HG03045 (cell line): ENCODE data around the gene HOOK1.
"Not testable (repeated sequence)": the region's sequence is repeated elsewhere in the genome, so short reads cannot be mapped to it uniquely, and the experiment has no call there.

Experiments used
- ATAC-seq: cut with Tn5 transposase; IDR thresholded peaks from one replicate; pipeline ENCODE4 v1.9.1; 2021; ENCODE audit warnings: mild to moderate bottlenecking, moderate library complexity; ENCODE audit not compliant: unreplicated experiment

Gene HOOK1

DNA sequence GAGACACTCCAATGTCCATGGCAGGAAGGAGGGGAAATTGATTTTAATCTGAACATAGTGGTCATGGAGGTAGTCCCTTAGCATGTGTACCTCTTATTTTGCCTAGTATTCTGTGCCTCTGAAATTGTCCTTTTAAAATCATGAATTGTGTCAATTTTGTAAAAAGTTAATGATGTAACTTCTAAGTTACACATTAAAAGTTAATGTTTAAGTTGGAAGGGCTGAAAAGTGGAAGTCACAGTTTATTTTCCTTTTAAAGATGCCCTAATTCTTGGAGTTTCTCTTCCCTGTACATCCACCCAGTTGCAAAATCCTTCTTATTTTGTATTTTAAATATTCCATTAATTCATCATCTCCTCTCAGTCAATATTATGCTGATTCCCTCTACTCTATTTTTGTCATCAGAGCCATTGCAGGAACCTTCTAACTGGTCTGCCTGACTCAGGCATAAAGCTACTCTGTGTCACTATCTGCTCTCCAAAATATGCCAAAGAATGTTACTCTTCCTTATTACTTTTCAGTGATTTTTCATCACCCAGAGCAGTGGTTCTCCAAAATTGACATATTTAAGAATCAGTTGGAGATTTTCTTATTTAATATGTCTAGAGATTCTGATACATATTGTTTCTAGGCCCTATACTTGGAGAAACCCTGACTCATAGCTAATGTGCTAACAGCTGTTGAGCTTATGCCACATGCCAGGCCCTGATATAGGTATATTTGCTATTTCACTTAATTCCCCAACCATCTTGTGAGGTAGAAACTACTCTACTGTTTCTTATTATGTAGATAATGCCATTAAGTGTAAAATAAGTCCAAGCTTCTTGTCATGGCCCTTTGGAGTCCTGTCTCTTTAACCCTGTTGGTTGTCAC lies 5.1 kb downstream of the HOOK1 start:
- no peak for ATAC-seq

- ATAC-seq, result no peak
Observed at GRCh38 chr1:59827055-59827643, 12.4 kb downstream of the HOOK1 start.

GRCh38 chr1:59828160-59828559 lies 13.4 kb downstream of the HOOK1 start:
- no peak for ATAC-seq

- ATAC-seq, result no peak
Observed at GRCh38 chr1:59831529-59831928, 16.8 kb downstream of the HOOK1 start.

GRCh38 chr1:59833022-59833421 lies 18.3 kb downstream of the HOOK1 start:
- no peak for ATAC-seq

DNA sequence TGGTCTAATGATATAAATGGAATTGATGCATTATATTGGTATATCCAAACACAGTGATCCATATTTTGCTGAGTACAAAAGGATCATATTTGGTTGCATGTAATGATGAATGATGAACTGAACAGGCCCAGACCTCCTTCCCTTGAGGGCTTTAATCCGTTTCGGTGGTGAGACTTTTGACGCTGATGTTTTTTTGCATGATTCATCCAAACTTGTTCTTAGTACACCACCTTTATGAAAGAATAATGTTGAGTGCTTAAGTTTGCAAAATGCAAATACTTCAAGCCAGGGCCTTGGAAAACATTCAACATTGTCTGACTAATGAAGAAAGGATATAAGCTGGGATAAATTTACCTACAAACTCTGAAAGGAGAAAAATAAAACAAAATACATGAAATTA lies 19.2 kb downstream of the HOOK1 start:
- no peak for ATAC-seq

DNA sequence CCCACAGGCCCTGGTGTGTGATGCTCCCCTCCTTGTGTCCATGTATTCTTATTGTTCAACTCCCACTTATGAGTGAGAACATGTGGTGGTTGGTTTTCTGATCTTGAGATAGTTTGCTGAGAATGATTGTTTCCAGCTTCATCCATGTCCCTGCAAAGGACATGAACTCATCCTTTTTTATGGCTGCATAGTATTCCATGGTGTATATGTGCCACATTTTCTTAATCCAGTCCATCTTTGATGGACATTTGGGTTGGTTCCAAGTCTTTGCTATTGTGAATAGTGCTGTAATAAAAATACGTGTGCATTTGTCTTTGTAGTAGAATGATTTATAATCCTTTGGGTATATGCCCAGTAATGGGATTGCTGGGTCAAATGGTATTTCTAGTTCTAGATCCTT lies 23.1 kb downstream of the HOOK1 start:
- not testable (repeated sequence) for ATAC-seq

GRCh38 chr1:59845091-59845490 lies 30.3 kb downstream of the HOOK1 start:
- ATAC-seq, result no peak

GRCh38 chr1:59846209-59846894 lies 31.6 kb downstream of the HOOK1 start:
- ATAC-seq, result no peak

DNA sequence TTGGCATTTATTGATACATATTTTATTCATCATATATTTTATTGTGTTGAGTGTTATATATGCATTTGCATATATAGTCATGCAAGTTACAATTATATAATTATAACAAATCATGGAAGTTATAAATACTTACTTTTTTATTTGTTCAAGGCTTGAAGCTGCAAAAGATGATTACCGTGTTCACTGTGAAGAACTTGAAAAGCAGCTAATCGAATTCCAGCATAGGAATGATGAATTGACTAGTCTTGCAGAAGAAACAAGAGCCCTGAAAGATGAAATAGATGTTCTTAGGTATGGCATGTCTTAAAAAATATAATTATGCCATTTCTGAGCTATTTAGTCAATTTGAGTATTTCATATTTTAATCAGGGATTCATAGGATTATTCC lies 32.1 kb downstream of the HOOK1 start:
- no peak for ATAC-seq

DNA sequence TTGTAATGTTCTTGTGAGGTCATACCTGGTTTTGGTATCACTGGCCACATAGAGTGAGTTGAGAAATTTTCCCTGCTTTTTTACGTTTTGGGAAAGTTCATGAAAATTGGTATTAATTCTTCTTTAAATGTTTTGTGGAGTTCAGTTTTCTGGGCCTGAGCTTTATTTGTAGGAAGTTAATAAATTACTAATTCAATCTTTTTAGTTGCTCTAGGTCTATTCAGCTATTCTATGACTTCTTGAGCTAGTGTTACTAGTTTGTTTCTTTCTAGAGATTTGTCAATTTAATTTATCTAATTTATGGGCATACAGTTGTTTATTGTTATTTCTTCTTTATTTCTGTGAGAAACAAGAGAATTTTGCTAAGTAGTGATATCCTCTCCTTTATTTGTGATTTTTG lies 37.4 kb downstream of the HOOK1 start:
- no peak for ATAC-seq

GRCh38 chr1:59855297-59855696 lies 40.5 kb downstream of the HOOK1 start:
- ATAC-seq, result not testable (repeated sequence)

DNA sequence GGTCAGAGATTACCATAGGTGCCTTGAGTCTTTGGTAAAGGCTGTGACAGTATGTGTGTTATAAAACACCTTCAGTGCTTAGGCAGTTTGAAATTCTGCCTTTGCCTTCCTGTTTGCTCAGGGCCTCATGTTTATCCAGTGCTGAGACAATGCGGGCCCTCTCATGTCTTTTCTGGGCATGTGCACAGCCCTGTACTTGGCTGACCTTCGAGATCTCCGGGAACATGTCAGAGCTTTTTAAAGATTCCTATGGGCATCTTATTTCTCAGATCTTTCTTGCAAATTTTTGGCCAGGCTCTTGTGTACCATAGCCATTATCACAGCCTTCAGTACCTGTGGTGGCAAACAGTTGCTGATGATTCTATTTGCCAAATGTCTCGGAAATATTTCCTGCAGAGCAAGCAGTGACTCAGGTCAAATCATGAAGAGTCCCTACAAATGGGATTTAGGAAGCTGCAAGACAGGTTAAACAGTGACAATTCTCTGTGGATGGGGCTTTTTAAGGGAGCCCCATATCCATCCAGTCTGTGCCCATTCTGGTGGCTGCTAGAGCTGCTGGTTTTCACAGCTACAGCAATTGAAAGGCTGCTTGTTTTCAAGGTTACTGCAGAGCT lies 42.1 kb downstream of the HOOK1 start:
- ATAC-seq, result no peak

- no peak for ATAC-seq
Observed at GRCh38 chr1:59857679-59858354, 43.1 kb downstream of the HOOK1 start.

GRCh38 chr1:59866462-59866861 lies 51.7 kb downstream of the HOOK1 start:
- no peak for ATAC-seq

DNA sequence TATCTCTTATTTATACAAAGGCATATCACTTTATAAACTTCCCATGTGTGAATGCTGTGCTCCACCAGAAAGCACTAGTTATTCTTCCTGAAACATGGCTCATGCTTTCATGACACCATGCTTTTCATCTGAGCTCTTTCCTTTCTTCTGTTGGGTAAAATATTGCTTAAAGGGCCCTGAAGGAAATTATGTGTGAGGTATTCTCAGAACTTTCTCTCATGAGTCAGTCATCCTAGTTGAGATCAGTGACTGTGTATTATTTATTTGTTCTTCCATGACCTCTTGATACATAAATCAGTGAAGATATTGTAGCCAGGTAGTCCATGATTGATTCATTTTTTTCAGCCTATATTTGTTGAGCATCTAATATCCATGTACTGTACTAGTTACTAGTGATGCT lies 57.0 kb downstream of the HOOK1 start:
- ATAC-seq, result no peak

DNA sequence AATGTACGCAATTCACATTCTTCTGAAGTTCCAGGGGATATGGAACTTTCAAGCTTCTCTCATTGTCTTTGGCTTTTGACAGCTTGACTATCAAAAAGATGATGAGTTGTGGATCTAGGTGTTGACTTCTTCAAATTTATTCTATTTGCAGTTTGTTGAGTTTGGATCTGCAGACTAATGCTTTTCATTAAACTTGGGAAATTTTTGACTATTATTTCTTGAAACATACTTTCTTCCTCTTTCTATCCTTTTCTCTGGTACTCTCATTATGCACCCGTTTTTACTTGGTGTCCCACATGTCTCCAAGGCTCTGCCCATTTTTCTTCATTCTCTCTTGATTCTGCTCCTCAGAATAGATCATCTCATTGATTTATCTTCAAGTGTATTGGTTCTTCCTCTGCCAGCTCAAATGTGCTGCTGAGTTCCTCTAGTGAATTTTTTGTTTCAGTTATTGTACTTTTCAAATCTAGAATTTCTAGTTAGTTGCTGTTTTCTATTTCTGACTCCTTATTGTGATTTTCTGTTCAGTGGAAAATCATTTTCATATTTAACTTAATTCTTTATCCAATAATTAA lies 62.4 kb downstream of the HOOK1 start:
- ATAC-seq, result no peak

DNA sequence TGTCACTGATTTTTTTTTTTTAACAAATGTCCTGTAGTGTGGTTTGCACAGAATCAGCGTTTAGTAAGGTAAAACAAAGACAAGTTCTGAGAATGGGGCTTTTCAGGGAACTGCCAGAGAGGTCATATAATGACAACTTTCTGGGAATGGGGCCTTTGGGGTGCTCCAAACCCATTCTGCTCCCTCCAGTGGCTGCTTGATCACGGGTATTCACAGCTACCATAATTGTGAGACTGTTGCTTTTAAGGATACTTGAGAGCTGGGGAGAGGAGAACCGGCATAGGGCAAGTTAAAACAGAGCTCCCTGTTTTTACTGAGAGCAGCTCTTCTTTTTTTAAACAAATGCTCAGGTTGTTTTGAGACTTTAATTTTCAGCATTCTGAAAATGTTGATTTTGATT lies 63.6 kb downstream of the HOOK1 start:
- no peak for ATAC-seq

GRCh38 chr1:59879574-59879973 lies 64.8 kb downstream of the HOOK1 start:
- ATAC-seq, result no peak

DNA sequence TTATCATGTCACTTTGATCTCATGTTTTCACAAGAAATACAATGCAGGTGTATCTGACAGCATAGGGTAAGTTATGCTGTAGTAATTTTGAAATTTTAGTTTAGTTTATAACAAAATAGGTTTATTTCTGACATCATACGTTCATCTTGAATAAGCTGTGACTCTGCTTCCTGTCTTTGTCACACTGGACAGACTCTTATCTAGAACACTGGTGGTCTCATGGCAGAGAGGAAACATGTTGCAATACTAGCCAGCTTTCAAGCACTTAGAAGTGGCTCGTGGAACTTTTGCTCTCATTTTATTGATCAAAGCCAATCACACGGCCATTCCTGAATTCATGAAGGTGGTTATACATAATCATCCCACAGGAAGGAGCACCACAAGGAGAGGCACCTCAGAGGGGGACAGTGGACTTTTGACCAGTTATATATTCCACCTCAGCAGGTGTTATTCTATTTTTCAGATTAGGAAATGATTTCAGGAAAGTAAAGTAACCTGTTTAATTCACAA lies 65.3 kb downstream of the HOOK1 start:
- no peak for ATAC-seq
